Stimulated activated CD4-positive, alpha-beta T cell treated with anti-CD3 and anti-CD28 coated beads, Interleukin-12 subunit alpha, Interleukin-12 subunit beta, amount 100 ng/mL, for 48 hours (primary cell): ENCODE data around the gene RNF175.

Source experiments
- DNase-seq, 3 donors: peaks; one replicate each; pipeline ENCODE4 v3.0.0-alpha.2; 2020; ENCODE audit warnings: low read depth in 2 of 3, low spot score in 1 of 3

RNF175 gene

GRCh38 chr4:153748378-153748777 is 11.4 kb downstream of the RNF175 start:
- no peak for DNase-seq

- no peak for DNase-seq
These were observed 12.3 kb downstream of the RNF175 start for GRCh38 chr4:153747406-153747955.

GRCh38 chr4:153745651-153746050 is 14.2 kb downstream of the RNF175 start:
- DNase-seq = no peak

- no peak for DNase-seq
These were observed 18.3 kb downstream of the RNF175 start for GRCh38 chr4:153741541-153741940.

GRCh38 chr4:153735906-153736461 is 23.8 kb downstream of the RNF175 start:
- no peak for DNase-seq

- no peak for DNase-seq
These were observed 25.9 kb downstream of the RNF175 start for GRCh38 chr4:153733751-153734448.

GRCh38 chr4:153731239-153731638 is 28.6 kb downstream of the RNF175 start:
- DNase-seq = no peak

GRCh38 chr4:153729895-153730294 is 29.9 kb downstream of the RNF175 start:
- no peak for DNase-seq

GRCh38 chr4:153728660-153729059 is 31.2 kb downstream of the RNF175 start:
- DNase-seq = no peak

GRCh38 chr4:153728151-153728550 is 31.7 kb downstream of the RNF175 start:
- DNase-seq = no peak

- DNase-seq = no peak
These were observed 34.0 kb downstream of the RNF175 start for GRCh38 chr4:153725831-153726154.

GRCh38 chr4:153725136-153725830 is 34.5 kb downstream of the RNF175 start:
- no peak for DNase-seq

- DNase-seq = no peak
These were observed 35.2 kb downstream of the RNF175 start for GRCh38 chr4:153724606-153725005.

- DNase-seq = no peak
These were observed 37.8 kb downstream of the RNF175 start for GRCh38 chr4:153722036-153722435.

- DNase-seq = no peak
These were observed 45.8 kb downstream of the RNF175 start for GRCh38 chr4:153713866-153714646.

- no peak for DNase-seq
These were observed 49.1 kb downstream of the RNF175 start for GRCh38 chr4:153710681-153711080.

GRCh38 chr4:153706519-153706918 is 53.3 kb downstream of the RNF175 start:
- DNase-seq = no peak

- DNase-seq = no peak
These were observed 53.9 kb downstream of the RNF175 start for GRCh38 chr4:153705743-153706468.

- no peak for DNase-seq
These were observed 55.3 kb downstream of the RNF175 start for GRCh38 chr4:153704522-153704921.

- no peak for DNase-seq
These were observed 74.9 kb downstream of the RNF175 start for GRCh38 chr4:153684971-153685371.
